ENCODE results near the gene FBXO48.

Gene FBXO48

DNA sequence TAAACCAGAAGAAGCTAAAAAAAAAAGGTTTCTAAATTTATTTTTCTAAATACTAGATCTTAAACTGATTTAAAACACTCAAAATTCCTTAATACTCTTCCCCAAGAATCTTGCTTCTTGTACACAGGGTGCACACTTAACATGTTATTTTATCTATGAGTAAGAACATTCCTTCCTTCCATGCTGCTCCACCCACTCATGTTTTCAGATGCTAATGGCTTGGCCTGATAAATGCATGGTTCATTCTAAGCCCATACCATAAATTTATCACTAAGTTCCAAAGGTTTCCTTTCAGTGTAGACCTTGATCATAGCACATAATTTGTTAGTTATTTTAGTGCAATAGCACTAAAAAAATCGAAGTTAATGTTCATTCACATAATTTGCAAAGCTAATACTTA lies 8.1 kb downstream of the FBXO48 start:
- TF ChIP-seq GATA3 (IDR thresholded peaks at IDR 0.05; ENCODE audit: low read depth, low read length) (no peak), GATA2 (IDR thresholded peaks at IDR 0.05; ENCODE audit: low read depth, low read length) (no peak)

DNA sequence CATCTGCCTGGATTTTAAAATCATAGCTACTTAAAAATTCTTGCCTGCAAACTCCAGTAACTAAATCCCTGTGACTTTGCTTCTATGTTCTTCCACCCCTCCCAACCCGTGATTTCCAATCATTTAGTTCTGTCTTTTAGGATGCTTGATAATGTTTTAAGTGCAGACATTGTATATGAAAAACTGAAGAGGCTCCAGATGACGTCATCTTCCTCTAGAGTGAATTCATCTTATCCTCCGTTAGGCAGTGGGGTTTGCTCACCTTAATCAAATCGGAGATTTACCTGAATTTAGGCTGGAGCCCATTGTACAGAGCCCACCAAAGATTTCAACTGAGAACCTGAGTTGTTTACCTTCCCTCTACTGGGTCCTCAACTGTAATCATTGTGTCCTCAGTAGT lies 10.9 kb downstream of the FBXO48 start:
- TF ChIP-seq GATA2 (IDR thresholded peaks at IDR 0.05; ENCODE audit: low read depth, low read length) (no peak), GATA3 (IDR thresholded peaks at IDR 0.05; ENCODE audit: low read depth, low read length) (no peak)

DNA sequence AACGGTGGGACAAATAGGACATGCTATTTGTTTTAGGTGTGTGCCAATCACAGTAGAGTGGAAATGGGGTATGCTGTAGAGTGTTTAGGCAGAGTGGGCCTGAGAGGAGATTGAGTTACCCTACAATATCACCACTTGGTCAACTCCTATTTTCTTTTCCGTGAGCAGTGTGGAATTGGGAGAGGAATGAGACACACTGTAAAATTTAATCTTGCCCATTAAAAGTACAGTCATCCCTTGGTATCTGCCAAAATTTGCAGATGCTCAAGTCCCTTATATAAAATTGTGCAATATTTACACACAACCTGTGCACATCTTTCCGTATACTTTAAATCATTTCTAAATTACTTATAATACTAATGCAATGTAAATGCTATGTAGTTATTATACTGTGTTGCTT lies 12.4 kb downstream of the FBXO48 start:
- TF ChIP-seq GATA2 (IDR thresholded peaks at IDR 0.05; ENCODE audit: low read depth, low read length) (no peak), GATA3 (IDR thresholded peaks at IDR 0.05; ENCODE audit: low read depth, low read length) (no peak)

DNA sequence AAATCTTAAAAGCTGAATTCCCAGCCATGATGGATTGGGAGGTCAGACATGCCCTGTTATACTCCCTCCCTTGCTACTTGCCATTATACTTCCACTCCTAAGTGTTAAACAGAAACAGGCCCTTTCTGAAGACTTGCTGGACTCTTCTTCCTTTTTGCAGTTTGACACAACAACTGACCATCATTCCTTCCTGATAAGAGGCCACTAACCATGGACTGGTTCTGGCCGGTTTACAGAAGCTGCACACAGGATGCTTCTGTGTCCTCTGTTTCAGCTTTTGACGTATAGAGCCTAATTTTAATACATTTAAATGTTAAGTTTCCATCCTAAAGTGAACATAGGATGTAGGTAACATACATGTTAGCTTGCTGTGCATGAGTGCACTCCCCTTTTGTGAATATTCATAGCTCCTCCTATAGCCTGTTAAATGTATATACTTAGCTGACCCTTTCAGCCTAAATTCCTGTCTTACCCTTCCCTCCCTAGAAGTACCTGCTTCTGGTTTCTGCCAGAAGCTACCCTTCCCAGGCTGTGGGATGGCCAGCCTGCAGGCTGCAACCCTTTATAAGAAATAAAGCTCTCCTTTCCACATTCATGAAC lies 13.2 kb downstream of the FBXO48 start:
- TF ChIP-seq GATA3 (IDR thresholded peaks at IDR 0.05; ENCODE audit: low read depth, low read length), result no peak

DNA sequence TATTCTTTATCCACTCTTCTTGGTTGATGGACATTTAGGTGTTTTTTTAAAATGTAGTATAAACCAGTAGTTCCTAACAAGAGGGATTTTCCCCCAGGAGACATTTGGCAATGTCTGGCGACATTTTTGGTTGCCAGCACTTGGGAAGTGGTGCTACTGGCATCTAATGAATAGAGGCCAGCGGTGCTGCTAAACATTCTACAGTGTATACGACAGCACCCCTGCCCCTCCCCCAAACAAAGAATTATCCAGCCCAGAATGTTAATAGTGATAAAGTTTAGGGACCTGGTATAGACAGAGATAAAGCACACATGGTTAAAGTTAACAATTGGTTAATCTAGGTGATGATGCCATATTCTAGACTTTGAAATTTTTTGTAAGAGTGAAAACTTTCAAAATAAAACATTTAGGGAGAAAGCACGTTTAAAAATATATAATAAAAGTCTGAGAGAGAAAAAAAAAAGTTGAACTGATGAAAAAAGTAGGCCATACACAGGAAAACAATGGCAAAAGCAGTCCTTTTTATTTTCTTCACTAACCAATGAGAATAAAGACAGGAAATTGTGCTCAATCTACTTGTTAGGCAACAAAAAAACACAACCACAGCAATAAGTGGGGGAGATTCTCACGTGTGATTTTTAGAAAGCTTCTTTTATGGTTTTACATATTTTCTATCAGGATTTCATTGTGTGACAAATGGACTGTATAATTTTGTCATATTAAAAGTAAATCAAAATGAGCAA lies 14.8 kb downstream of the FBXO48 start:
- TF ChIP-seq GATA2 (IDR thresholded peaks at IDR 0.05; ENCODE audit: low read depth, low read length) (no peak), GATA3 (IDR thresholded peaks at IDR 0.05; ENCODE audit: low read depth, low read length) (no peak)

DNA sequence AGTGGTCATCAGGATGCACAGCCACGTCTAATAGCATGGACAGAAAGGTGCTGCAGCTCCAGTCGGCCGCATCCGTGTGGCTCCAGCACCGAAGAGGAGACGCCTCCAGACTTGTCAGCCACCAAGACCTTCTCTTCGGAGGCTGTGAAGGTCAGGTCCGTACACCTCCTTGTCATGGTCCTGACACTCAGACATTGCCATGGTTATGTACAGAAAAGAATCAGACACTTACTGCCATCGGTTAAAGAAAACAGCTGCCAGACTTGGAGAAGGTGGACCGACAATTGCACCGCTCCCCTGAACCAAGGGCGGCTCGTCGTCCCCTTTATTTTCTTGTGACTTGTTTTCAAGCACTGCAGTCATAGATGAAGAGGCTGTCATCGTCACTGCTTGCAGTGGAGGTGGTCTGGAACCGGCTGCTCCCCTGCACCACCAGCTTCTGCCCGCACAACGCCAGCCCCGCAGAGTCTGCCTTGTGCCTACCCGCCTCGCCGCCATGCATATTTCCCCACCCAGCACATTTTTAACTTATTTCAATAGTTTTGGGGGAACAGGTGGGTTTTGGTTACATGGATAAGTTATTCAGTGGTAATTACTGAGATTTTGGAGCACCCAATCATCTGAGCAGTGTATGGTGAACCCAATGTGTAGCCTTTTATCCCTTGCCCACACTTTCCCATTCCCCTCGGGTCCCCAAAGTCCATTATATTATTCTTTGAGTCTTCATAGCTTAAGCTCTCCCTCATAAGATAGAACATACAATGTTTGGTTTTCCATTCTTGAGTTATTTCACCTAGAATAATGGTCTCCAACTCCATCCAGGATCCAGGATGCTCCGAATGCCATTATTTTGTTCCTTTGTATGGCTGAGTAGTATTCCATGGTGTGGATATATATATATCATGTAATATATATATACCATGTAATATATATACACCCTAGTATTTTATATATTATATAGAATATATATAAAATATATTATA lies 18.1 kb downstream of the FBXO48 start:
- TF ChIP-seq GATA2 (IDR thresholded peaks at IDR 0.05; ENCODE audit: low read depth, low read length) (no peak), GATA3 (IDR thresholded peaks at IDR 0.05; ENCODE audit: low read depth, low read length) (no peak)

DNA sequence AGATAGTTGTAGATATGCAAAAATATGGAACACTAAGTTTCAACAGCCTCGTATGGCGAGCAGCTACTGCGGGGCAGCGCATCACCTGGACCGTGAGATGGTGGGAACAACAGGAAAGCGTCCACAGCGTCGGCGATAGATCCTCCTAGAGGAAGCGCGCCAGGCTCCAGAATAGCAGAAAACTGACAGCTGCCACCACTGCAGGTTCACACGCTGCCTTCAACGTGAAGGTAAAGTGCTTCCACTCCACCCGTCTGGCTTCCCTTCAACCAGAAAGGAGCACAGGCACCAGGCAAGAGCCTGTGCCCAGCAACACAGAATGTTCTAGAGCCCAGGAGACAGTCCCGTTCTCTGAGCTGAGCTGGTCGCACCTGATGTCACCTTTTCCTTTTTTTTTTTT lies 20.0 kb downstream of the FBXO48 start:
- no peak for TF ChIP-seq GATA3 (IDR thresholded peaks at IDR 0.05; ENCODE audit: low read depth, low read length)
- TF ChIP-seq GATA2 (IDR thresholded peaks at IDR 0.05; ENCODE audit: low read depth, low read length), result no peak

DNA sequence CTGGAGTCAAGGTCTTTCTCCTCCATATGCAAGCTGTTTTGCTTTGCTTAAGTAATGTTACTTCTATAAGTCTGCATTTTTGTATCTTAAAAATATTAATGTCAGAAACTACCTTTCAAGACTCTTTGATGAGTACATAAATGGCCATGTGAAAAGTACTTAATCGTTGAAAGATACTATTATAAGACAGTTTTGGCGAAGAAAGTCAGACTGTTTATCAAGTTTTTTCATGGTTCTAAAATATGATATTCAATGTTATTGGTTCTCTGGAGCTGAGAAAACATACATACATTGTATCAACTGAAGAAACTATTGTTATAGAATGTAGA lies 25.1 kb downstream of the FBXO48 start:
- TF ChIP-seq GATA3 (IDR thresholded peaks at IDR 0.05; ENCODE audit: low read depth, low read length), result no peak

DNA sequence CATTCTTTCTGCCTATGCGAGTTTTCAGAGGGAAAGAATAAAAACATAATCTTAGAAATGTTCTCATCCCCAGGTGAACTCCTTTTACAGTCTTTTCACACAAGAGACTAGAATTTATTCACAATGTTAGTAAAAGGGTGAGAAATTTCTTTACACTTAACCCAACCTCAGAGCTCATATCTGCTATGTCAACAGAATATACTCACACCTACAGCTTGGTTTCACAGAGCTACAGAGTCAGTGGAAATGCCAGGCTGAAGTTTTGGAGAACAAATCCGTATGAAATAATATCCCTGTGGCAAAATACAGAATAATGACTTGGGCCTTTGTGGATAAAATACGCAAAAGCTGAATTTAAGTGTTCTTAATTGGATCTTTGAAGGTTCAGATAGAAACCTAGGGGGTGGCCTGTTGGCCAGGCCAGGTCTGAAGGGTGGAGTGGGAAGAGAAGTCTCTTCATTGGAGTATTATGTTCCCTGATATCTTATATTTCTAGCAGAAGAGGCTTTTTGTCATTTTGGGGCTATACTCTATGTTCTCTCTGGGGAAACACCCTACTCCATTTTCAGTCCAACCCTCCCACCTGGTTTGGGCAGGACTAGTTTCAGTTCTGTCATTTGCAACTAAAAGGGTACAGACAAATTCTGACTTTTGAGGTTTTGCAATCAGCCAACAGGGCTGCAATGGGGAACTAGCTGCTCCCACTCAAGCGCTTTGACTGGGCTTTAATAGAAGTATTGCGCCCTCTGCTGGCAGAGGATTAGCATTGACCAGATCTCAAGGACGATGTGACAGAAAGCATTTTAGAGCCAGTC lies 25.7 kb downstream of the FBXO48 start:
- TF ChIP-seq GATA2 (IDR thresholded peaks at IDR 0.05; ENCODE audit: low read depth, low read length) (peak; percentile 24; the same call in 1 of the 2 replicates), GATA3 (IDR thresholded peaks at IDR 0.05; ENCODE audit: low read depth, low read length) (no peak)

DNA sequence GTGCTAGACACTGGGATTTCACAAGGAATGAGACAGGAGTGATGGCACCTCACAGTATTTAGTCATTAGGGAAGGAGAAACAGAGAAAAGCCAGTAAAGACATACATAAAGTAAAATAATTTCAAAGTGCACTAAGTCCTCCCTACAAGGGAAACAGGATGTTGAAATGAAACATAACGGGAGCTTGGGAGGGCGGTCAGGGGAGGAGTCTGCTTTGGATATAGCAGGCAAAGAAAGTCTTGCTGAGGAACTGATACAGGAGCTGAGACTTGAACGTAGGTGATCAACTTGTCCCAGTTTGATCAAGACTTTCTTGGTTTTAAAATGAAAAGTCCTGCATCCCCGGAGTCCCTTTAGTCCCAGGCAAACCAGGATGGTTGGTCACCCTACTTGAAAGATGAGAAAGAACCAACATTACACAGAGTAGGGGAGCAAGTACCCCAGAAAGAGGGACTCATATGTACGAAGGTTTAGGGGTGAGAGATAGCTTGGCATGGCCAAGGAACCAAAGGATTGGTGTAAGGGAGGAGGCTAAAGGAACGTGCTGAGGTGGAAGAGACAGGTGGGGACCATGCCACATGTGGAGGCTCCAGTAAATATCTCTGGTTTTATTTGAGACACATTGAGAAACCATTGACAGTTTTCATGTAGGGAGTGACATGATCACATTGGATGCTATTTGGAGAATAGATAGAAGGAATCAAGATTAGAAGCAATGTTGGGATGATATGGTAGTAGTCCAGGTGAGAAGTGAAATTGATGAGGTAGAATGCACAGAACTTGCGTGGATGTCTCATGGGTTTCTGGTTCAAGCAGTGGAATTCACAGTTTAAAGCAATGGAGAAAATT lies 28.4 kb downstream of the FBXO48 start:
- TF ChIP-seq GATA2 (IDR thresholded peaks at IDR 0.05; ENCODE audit: low read depth, low read length) (no peak), GATA3 (IDR thresholded peaks at IDR 0.05; ENCODE audit: low read depth, low read length) (no peak)

DNA sequence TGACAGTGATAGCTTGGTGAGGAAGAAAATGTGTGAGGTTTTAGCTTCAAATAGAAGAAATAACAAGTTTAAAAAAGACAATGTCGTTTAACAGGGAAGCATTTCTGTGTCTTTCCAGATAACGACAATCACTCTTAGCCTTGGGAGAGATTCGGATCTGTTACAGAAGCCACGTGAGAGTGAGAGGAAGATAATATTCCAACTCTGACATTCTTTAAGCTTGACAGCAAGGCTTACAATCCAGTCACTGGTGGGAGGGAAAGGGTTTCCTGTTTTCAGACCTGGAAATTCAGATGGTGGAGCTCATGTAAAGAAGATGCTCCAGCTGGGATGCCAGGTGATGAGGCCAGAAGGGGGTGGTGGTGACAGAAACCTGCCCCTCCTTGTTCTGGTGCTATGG lies 30.8 kb downstream of the FBXO48 start:
- no peak for TF ChIP-seq GATA2 (IDR thresholded peaks at IDR 0.05; ENCODE audit: low read depth, low read length)
- TF ChIP-seq GATA3 (IDR thresholded peaks at IDR 0.05; ENCODE audit: low read depth, low read length), result no peak

DNA sequence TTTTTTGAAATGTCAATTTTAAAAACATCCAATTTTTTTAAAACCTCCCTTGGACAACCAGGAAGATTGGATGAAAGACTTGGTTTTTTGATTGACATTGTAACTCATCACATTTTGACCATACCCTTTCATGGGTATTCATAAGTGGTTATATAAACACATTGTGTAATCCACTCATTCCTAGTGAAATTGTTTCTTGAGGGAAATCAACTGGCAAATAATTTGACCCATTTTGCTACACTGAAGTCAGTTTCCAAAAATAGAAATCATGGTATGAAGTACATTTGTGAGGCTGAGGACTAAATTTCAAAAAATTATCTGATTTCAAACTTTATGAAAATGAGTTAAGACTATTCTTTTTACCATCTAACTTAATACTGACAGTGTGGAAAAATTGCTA lies 31.5 kb downstream of the FBXO48 start:
- TF ChIP-seq GATA3 (IDR thresholded peaks at IDR 0.05; ENCODE audit: low read depth, low read length) (no peak), GATA2 (IDR thresholded peaks at IDR 0.05; ENCODE audit: low read depth, low read length) (no peak)

DNA sequence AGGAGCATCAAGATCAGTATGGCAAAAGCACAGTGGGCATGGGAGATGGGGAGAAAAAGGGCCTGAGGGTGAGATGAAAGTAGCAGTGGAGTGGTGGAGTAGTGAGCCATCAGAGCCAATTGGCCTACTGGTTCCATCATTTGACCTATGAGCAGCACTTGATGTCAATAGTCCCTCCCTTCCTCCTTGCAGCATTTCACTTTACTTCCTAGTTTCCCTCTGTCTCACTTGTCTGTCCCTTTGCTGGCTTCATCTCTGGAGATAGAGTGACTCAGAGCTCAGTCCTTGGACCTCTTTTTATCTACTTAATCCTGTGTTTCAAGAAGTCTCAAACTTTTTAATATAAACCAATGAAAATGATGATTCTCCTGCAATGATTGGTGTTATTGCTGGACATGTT lies 32.1 kb downstream of the FBXO48 start:
- no peak for TF ChIP-seq GATA3 (IDR thresholded peaks at IDR 0.05; ENCODE audit: low read depth, low read length)
- TF ChIP-seq GATA2 (IDR thresholded peaks at IDR 0.05; ENCODE audit: low read depth, low read length), result no peak

Measured in SH-SY5Y (cell line).